ENCODE measurements around the gene CDK14. TPM values are rescaled to one million over a fixed set of nuclear protein-coding genes. Genes with fewer than 3 reads are reported as not detected.

Gene CDK14
- total and polyA plus RNA-seq, 2 donors (not counting 3 experiments of a cell fraction or from before 2014, with no cell fraction given): 5.5 to 34.2 TPM

GRCh38 chr7:91228927-91229558 is 632.9 kb downstream of the CDK14 start:
- peak overlapping the region; percentile 19 for H3K27ac ChIP-seq (ENCODE audit: insufficient read depth, low read depth, low read length)
- peaks cover 17% of the 10 kb centered on the region for H3K4me1 ChIP-seq (ENCODE audit: control insufficient read depth, extremely low read depth, insufficient read depth, low read length)
- no peaks in the 10 kb centered on the region for H3K79me2 ChIP-seq (ENCODE audit: control insufficient read depth, insufficient read depth, low read length)
- H3K9me3 ChIP-seq (replicated peaks; ENCODE audit: control insufficient read depth, insufficient read depth, low read length): no peaks in the 10 kb centered on the region
- DNase-seq (ENCODE audit: low read depth, low spot score): no peak
- CTCF ChIA-PET: interaction anchor here (0.9 to 2.5 kb wide), 8 partner anchors 10 to 651 kb away, joined by 3 to 7 read pairs (median 4); partner anchors contain the start of gene MTERF1
- no peak for TF ChIP-seq MAX (IDR thresholded peaks at IDR 0.05; ENCODE audit: insufficient read depth, insufficient read length)
- H3K4me3 ChIP-seq (replicated peaks in 1 of 3; ENCODE audit: insufficient read depth in 1 of 3, low read depth in 1 of 3, low read length in 3 of 3): no peak overlapping the region
- peak; percentile 46 for FAIRE-seq
- H3K36me3 ChIP-seq (ENCODE audit: control insufficient read depth in 2 of 2, extremely low read depth in 1 of 2, insufficient read depth in 2 of 2, low read length in 2 of 2): no peaks in the 10 kb centered on the region
- dilution Hi-C loops (cut with MboI; ENCODE audit: extremely low pct_ligation_motif_present, low sequenced_read_pairs): no loop called here
- no TSS peak for BruUV-seq (replicated peaks)
- H3K27me3 ChIP-seq (ENCODE audit: control insufficient read depth in 2 of 2, insufficient read depth in 2 of 2, low read length in 2 of 2): no peaks in the 10 kb centered on the region
- H2AFZ ChIP-seq (ENCODE audit: low read depth, low read length): peak overlapping the region; percentile 65
- no peak overlapping the region for H3K9ac ChIP-seq (replicated peaks; ENCODE audit: extremely low read depth, insufficient read depth, low read length)
- H4K20me1 ChIP-seq (replicated peaks; ENCODE audit: control insufficient read depth, extremely low read depth, insufficient read depth, low read length): no peaks in the 10 kb centered on the region
- intact Hi-C loops (cut with micrococcal nuclease): no loop called here
- POLR2A ChIA-PET: no interaction called here
- peak overlapping the region; percentile 71 for H3K4me2 ChIP-seq (ENCODE audit: insufficient read depth, low read length)
- H3K9me1 ChIP-seq (replicated peaks; ENCODE audit: control insufficient read depth, extremely low read depth, insufficient read depth, low read length): peaks cover 2% of the 10 kb centered on the region

- Histone ChIP-seq H4K20me1 (replicated peaks; ENCODE audit: control insufficient read depth, extremely low read depth, insufficient read depth, low read length) (no peaks in the 10 kb centered on the region), H3K27ac (ENCODE audit: insufficient read depth, low read depth, low read length) (no peak overlapping the region), H3K9ac (replicated peaks; ENCODE audit: extremely low read depth, insufficient read depth, low read length) (no peak overlapping the region), H3K27me3 (ENCODE audit: control insufficient read depth in 2 of 2, insufficient read depth in 2 of 2, low read length in 2 of 2) (no peaks in the 10 kb centered on the region), H3K79me2 (ENCODE audit: control insufficient read depth, insufficient read depth, low read length) (no peaks in the 10 kb centered on the region), H3K9me1 (replicated peaks; ENCODE audit: control insufficient read depth, extremely low read depth, insufficient read depth, low read length) (peaks cover 2% of the 10 kb centered on the region), H3K4me1 (ENCODE audit: control insufficient read depth, extremely low read depth, insufficient read depth, low read length) (peaks cover 17% of the 10 kb centered on the region), H3K4me2 (ENCODE audit: insufficient read depth, low read length) (no peak overlapping the region), H3K4me3 (replicated peaks in 1 of 3; ENCODE audit: insufficient read depth in 1 of 3, low read depth in 1 of 3, low read length in 3 of 3) (no peak overlapping the region), H2AFZ (ENCODE audit: low read depth, low read length) (no peak overlapping the region), H3K36me3 (ENCODE audit: control insufficient read depth in 2 of 2, extremely low read depth in 1 of 2, insufficient read depth in 2 of 2, low read length in 2 of 2) (no peaks in the 10 kb centered on the region), H3K9me3 (replicated peaks; ENCODE audit: control insufficient read depth, insufficient read depth, low read length) (no peaks in the 10 kb centered on the region)
- dilution Hi-C loops (cut with MboI; ENCODE audit: extremely low pct_ligation_motif_present, low sequenced_read_pairs) (no loop called here), intact Hi-C loops (cut with micrococcal nuclease) (no loop called here)
- BruUV-seq (replicated peaks): no TSS peak
- CTCF ChIA-PET: no interaction called here
- POLR2A ChIA-PET: no interaction called here
- TF ChIP-seq POLR2AphosphoS5 (IDR thresholded peaks at IDR 0.05; ENCODE audit: insufficient read depth, low read depth, low read length) (no peak), GATA2 (IDR thresholded peaks at IDR 0.05; ENCODE audit: insufficient read depth, insufficient read length, low read depth, low read length) (no peak), EZH2 (IDR thresholded peaks at IDR 0.05; ENCODE audit: borderline replicate concordance, low read depth, low read length, severe bottlenecking) (no peak)
- FAIRE-seq: no peak
- no peak for DNase-seq (ENCODE audit: low read depth, low spot score)
Measured at GRCh38 chr7:91230100-91230499, 634.0 kb downstream of the CDK14 start.
